NAMALWA (cell line): ENCODE measurements around the gene ETS1.
A peak's percentile ranks its signal among the peaks of the same experiment; 100 is the strongest.

Source experiments
- DNase-seq: peaks from one replicate; pipeline ENCODE4 v3.0.0-alpha.2; 2015; ENCODE audit warnings: low spot score

The ETS1 gene

DNA sequence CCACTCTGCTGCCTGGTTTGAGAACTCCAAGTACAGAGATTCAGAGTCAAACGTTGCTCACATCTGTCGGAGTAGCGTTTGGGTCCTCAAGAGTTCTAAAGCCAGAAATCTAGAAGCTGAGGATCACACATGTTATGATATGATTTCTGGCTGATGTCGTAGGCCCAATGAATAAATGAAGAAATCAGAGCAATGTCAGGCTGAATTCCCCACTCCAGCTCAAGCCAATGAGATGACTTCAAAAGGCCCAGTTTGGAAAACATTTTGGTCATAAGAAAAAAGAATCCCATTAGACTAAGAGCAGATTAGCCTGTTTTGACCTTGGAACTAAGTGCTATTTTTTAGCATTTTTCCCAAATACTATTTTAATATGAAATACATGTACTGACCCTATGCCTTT is 106.7 kb downstream of the ETS1 start:
- no peak for DNase-seq

DNA sequence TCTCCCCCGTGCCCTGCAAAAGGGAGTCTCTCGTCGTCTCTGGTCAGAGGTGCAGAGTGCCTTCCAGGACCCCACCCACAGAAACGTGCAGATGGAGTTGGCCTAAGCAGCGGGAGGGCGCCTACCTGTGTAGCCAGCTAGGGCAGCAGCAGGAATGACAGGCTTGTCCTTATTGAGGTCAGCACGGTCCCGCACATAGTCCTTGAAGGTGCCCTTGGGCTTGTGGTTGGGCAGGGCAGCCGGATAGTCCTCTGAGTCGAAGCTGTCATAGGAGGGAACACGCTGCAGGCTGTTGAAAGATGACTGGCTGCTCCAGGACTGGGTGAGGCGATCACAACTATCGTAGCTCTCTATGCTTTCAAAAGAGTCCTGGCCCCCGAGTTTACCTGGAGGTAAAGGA is 107.3 kb downstream of the ETS1 start:
- DNase-seq = no peak

DNA sequence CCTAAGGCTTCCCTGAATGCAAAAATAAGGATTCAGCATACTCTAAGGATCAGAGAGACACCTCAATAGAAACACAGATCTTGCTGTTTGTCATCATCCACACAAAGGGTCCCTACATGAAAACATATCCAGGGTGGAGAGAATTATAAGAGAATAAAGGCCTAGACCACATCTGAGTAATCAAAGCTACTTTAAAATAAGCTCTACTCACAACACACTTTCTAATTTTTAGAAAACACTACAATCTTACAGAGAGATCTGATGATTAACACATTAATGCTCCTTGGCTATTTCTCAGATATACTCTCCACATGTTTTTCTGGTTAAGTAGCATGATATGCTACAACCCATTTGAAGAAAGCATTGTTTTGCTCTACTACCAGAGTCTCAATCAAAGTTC is 108.2 kb downstream of the ETS1 start:
- no peak for DNase-seq

DNA sequence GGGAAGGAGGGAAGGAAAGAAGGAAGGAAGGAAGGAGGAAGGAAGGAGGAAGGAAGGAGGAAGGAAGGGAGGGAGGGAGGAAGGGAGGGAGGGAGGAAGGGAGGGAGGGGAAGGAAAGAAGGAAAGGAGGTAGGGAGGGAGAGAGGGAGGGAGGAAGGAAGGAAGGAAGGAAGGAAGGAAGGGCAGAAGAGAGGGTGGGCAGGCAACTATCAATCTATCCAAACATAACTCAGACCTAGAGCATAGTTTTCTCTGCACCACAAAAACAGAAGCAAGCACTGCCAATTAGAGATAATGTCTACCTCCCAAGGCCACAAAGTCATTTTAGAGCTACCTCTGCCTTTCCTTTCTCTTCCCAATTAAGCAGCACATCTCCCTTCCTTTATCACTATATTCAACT is 109.1 kb downstream of the ETS1 start:
- no peak for DNase-seq

DNA sequence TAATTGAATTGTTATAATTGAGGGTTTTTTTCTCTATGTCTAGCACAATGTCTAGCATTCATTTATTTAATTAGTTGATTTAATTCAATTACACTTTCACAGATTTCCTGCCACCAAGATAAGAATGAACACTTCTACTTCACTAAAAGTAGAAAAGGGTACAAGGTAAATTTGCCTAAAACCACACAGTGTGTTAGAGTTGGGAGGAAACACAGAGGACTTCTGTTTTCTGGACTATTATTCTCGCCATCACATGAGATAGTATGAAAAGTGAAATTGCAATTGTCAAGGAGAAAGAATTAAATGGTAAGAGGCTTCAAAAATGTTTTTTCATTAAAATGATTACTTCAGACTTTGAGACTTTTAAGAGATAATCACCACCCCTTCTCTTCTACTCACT is 109.5 kb downstream of the ETS1 start:
- no peak for DNase-seq

DNA sequence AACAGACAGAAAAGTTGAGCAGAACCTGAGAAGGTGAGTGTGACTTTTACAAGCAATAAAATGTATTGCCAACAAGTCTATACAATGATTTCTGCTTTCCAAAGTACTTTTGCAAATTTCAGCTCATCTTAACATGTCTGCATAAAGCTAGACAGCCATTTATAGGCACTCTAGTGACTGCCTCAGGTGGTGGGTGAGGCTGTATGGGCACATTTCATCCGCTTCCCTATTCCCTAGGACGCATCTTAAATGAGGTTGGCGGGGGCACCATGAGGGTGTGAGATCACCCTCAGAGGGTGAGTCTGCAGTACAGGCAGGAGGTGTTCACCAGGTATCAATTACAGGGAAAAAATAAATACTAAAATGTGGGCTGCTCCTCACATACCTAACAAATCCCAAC is 110.1 kb downstream of the ETS1 start:
- no peak for DNase-seq

DNA sequence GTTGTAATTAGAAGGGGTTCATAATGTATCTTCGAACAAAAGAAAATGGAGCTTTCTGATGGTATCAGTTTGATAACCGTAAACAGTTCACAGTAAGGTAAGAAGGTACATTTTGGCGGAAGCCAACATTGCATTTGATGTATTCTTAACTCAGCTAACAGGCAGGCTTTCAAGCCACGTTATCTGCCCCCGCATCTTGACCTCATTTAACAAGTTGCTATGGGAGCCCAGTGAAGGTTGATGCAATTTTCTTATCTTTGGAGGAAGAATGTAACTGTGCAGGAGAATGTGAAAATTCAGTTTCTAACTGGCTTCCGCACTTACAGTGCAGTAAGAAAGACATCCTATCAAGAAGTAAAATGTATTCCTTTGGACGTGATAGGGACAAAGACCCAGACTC is 110.6 kb downstream of the ETS1 start:
- DNase-seq = no peak

DNA sequence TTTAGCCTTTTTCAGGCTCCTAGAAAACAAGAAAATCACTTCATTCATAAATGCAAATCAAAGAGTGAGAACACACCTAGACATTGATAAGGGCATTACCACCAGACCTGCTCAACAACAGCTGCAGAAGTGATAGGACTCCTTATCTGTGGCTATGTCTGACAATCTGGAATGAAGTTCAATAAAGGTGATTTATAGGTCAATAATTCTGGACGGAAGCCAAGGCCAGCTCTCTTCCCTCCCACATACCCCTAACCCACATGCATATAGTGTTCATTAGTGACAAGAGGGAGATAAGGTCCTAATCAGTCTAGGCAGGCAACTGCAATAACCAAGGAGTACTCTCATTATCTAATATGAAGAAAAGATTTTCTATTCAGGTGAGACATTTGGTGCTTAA is 111.3 kb downstream of the ETS1 start:
- no peak for DNase-seq

DNA sequence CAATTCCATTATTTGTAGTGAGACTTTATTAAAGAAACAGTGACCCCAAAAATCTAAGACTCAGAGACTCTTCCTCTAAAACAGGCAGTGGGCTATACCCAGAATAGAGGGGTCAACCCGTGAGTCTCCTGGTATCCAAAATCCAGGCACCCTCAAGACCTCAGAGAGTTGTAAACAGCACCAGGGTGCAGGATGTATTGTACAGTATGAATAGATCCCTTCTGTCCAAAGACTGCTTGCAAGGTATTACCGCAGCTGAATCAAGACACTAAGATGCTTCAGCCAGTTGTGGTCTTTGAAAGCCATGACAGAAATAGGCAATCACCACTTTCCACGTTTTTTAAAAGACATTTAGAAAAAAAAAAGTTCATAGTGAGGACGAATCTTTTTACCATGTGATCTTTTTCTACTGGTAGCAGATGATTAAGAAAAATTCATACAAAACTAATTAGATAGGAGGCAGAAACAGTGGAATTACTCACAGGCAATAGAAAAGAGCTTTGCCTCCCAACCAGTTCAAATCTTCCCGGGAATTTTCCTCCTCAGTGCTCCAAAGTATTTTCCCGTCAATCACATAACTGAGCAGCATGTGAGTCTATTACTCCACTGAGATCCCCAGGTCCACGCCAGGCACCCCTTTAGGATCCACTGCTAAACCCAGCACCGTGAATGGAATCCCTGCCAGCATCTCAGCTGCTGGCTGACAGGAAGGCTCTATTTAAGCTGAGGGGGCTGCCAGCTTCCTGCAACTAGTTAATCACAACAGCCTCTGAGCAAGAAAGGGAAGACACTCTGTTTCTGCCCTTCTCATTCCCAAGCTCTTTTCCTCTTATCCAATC is 113.1 kb downstream of the ETS1 start:
- DNase-seq = peak; percentile 52

DNA sequence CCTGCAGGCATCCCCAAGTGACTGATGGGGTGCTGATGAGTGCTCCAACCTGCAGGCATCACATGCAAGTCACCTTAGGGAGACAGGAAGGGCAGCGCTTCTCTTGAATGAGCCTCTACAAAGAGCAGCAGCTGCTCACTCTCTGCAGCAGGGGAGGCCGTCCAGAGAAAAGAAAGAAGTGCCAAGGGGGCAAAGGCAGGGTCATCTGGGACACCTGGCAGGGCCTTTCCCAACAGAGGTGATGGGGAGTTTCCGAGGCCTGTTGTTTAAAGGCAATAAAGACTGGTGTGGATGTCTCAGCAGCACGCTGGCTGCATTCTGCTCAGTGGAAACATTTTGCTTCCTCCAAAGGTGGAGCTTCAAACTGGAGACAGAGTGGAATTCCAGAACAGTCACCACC is 113.7 kb downstream of the ETS1 start:
- DNase-seq = peak; percentile 81

DNA sequence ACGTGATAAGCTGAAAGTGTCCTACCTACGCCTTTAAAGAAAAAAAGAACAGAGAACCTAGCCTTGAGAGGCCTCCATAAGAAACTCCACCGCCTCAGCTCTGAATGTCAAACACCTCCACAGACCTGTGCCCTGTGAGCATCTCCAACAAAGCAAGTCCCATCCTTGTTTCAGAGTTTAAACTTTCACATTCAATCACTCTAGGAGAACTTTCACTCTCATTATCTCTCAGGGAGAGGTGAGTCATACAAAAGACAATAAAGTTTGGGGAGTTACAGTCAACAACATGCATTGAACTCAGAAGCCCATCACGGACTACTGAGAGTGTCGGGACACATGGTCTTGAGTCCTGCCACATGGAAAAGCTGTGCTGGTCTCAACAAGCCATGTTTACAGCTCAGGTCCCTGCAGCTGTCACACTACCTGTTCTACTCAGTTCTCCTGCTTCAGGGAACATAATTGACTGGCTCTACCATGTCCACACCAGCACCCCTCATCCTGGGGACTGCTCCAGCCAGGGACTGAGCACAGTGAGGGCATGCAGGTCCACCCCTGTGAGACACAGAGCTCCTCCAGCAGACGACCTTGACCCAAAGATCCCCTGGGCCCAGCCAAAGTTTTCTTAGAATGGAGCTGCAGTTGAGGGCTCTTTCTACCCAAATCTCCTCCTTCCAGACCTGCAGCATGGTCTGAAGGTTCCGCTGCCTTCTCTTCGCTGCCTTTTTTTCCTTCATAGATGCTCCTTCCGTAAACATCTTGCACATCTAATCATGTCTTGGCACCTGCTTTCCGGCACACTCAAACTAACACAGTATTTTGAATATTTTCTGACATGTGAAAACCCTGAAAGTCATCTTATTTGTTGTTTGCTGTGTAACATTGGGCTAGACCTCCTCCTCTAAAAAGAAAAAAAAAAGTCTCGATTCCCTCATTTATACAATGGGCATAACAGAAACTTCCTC is 114.9 kb downstream of the ETS1 start:
- peak; percentile 70 for DNase-seq

DNA sequence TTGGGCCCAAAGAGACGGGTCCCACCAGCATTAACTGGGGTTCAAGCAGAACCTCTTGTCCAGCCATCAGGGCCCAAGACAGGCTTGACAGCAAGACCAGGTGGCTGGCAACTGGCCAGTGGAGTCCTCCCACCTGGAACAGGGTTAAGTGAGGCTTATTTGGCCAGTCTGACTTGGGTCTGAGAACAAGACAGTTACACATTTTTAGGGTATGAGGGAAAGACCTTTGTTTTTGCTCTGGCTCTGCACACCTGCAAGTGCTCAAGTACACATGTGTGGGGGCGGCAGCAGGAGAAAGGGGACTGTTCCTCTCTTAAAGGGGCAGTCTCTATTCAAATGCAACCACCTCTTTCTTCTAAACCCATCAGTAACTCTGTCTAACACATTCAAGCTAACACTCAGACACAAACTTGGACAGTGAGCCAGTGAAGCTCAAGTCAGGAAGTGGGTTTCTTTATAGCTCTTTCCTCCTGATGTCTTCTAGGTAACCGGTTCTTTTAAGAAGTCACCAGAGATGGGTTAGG is 116.2 kb downstream of the ETS1 start:
- peak; percentile 91 for DNase-seq

DNA sequence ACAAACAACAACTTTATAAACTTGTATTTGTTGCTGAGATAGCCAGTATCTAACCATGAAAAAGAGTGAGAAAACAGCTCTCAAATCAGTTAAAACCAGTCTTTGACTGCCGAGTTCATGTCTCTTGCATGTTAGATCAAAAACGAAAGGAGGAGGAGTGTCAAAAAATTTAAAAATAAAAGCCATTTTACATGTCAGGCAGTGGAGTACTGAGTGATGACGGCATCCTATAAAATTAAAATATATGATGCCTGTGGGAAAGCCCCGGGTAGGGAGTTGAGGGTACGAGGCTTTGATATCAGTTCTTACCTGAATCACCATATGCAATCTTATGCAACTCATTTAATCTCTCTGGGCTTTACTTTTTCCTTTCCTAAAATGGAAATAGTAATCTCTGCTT is 117.3 kb downstream of the ETS1 start:
- peak; percentile 75 for DNase-seq

DNA sequence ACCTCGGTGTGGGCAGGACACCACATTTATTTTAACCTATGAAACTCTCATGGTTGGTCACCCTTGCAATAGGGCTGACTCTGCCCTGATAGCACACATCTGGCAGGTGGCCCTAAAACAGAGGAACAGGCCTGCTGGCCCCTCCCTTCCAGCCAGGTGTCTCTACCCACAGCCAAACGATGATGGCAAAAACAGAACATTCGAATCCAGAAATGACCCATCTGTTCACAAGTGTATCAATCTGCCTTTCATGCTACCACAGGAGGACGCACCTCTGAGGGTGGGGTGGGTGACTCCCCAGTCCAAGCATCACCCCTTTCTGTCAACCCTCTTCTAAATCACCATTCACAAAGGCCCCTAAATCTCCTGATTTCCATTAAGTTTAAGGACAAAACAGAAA is 118.1 kb downstream of the ETS1 start:
- peak; percentile 89 for DNase-seq

DNA sequence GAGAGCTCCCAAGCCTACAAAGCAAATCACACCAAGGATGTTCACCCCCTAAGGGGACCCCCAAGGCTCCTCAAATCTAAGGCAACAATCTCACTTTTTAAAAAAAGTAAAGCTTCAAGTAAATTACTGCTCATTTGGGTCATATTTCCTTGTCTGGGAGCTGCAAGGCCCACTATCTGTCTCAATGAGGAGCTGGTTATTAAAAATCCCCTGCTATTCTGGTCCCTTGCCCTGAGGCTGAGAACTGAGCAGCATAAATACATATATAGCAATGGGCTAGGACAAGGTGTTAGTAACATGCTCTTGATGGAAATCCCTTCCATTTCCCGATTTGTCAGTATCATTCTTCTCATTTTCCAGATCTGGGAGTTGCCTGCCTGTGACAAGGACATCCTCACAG is 119.2 kb downstream of the ETS1 start:
- no peak for DNase-seq

DNA sequence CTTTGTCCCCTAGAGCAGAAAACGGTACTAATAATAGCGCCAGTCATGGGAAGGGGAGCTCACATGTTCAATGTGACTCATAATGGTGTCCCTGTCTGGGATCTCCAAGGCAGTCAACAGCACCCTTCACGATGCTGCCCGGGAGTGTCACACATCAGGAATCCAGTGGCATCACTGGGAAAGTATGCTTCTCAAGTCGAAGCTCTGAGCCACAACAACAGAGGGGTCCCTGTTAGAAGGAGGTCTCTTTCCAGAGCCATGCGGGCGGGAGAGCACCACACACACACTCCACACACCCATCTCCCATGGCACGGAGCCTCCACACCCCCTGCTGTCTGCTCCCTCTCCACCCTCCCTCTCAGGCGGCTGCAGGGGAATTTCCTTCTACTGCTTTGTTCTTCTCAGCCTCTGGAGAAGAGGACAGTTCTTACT is 119.7 kb downstream of the ETS1 start:
- DNase-seq = no peak

DNA sequence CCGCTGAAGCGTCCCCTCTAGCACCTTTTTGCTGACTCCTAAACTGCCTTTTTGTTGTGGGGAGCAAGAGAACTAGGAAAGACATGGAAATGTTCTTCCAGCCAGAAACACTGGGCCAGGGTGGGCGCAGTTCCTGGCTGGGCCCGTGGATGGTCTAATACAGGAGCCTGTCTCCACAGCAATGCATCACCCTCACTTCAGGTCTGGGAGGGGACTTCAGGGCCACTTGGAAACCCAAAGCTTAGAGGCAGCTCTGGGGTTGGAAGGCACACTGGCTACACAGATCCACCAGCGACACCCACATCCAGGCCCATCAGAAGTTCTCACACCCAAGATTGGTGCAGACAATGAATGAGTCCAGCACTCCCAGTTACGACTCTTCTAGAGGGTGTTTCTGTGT is 120.3 kb downstream of the ETS1 start:
- no peak for DNase-seq

DNA sequence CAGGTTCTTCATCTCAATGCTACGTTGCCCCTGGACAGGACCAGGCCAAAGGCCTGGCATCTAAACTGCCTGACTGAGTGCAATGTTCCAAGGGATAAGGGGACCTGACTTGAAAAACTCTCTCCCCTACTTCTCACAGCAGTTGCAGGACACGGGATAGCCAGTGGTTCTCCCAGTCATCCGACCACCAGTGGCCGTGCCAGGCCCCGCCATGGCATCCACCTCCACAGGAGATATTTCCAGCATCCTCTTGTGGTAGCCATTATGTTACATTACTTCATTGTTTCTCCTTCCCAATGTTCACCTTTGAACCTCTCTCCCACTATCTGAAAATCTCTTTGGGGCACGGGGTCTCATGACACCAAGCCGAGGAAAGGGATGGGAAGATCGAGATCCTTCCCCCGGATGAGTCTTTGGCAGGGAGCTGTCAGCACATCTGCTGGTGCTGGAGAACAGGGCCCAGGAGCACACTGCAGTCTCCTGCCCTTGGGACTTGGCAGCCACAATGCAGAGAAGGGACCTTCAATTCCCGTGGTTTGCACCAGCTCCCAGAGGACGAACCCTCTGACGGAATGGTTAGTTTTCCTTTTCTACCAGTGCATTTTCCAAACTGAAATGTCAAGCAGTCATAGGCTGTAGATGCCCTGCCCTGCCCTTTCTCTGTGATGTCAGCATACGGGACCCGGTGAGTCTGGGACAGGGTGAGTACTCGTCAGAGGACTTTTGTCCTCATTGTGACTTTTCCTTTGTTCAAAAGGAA is 121.2 kb downstream of the ETS1 start:
- DNase-seq = no peak

DNA sequence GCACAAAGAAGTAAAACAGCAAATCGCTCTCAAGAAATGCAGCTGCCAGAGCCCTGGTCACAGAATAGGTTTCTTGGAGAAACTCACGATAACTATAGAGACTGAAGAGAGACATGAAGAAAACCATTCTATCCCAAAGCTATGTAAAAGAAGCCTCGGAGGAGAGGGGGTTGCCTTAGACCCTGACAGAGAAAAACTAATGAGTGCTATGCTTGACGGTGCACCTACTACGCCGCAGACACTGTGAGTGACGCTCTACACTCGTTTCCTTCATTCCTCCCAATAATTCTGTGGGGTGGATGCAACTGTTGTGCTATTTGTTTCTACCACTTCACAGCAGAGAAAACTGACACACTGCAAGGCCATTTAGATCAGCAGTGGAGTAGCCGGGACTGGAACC is 121.8 kb downstream of the ETS1 start:
- no peak for DNase-seq

DNA sequence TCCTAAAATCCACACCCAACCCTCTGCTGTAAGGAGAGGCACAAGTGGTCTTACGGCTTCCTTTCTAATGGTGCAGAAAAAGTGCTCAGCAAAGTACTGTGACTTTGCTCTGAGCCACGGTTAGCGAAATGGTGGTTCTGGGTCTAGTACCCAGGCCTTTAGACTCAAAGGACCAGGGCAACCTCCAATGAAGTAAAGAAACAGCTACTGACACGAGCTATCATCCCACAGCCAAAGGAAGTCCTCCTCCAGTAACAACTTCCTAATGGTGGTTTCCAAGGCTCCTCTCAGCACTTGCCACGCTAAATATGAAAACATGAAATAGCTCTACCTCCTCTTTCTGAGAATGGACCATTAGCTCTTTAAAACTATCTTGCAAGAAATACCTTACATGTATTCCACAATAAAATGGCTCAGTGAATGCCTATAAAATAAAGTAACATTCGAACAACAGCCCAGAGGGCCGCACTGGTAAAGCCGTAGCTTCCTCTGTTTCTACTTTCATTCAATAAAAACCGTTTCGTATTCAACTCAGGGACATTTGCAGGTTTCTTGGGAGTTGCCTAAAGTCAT is 122.4 kb downstream of the ETS1 start:
- no peak for DNase-seq

DNA sequence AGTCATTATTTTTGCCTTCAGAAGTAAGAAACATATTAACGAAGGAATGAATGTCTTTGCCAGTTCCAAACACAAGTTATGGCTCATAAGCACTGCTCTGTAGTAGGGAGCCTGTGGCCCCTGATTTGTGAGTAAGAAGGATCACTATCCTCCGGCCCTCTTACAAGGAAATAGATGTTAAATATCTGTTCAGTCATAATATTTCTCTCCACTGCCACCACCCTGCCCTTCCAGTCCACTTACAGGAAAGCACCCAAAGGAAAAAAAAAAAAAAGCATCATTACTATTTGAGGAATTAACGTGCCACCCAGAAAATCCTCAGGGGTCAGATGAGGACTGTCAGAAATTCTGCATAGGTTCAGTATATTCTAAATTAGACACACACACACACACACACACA is 123.4 kb downstream of the ETS1 start:
- no peak for DNase-seq

DNA sequence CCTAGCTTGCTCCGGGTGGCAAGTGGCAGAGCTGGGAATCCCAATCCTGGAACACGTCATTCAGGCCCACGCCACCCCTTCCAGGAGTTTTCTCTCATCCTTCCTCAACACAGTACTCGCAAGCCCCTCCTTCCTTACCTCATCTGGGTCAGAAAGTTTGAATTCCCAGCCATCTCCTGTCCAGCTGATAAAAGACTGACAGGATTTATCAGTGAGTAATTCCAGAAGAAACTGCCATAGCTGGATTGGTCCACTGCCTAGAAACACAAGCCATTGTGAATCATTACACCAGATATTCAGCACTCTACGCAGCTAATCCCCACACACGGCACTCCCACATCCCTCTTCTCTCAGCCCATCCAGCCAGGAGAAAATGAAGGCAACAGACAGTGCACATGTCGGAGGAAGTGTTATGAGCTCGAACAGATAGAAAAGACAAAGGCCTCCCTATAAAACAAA is 124.0 kb downstream of the ETS1 start:
- no peak for DNase-seq
